ENCODE data around the gene RASA3. TPM values are rescaled to one million over a fixed set of nuclear protein-coding genes. Genes with fewer than 3 reads are reported as not detected.
A peak's percentile ranks its signal among the peaks of the same experiment; 100 is the strongest.

RASA3 gene
- total RNA-seq, 6 experiments from 2014 or later = 3.5 to 7.9 (median 4.6) TPM

DNA sequence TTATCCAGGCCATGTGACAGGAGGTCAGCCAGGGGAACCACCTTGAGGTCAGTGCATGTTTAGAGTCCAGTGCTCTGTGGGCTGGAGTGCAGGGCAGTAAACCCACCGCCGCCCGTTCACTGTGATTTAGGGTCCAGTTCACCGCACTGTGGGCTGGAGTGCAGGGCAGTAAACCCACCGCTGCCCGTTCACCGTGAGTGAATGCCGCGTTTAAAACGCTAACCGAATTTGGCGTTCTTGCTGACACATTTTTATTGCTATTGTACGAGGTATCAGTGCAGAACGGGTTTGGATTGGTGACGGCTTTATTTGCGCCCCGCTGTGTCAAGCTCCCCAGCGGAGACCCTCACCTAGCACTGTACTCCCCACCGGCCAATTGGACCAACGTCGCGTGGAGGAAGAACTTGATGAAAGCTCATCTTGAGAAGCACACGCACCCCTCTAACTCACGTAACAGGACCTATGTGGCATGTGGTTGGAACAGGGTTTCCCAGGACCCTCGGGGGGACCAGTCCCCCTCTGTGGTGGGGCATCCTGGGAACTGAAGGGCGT lies 186.5 kb downstream of the RASA3 start:
- no peaks in the 10 kb centered on the region for H3K27me3 ChIP-seq
- ATAC-seq (no peak), DNase-seq (peak in 1 of 3 donors; percentile 36)
- no peak overlapping the region for H3K27ac ChIP-seq
- intact Hi-C loops (cut with DNase I) = no loop called here
- no peaks in the 10 kb centered on the region for H3K9me3 ChIP-seq
- no peak overlapping the region for H3K4me3 ChIP-seq
- no peaks in the 10 kb centered on the region for H3K36me3 ChIP-seq
- TF ChIP-seq, protein P1, sequence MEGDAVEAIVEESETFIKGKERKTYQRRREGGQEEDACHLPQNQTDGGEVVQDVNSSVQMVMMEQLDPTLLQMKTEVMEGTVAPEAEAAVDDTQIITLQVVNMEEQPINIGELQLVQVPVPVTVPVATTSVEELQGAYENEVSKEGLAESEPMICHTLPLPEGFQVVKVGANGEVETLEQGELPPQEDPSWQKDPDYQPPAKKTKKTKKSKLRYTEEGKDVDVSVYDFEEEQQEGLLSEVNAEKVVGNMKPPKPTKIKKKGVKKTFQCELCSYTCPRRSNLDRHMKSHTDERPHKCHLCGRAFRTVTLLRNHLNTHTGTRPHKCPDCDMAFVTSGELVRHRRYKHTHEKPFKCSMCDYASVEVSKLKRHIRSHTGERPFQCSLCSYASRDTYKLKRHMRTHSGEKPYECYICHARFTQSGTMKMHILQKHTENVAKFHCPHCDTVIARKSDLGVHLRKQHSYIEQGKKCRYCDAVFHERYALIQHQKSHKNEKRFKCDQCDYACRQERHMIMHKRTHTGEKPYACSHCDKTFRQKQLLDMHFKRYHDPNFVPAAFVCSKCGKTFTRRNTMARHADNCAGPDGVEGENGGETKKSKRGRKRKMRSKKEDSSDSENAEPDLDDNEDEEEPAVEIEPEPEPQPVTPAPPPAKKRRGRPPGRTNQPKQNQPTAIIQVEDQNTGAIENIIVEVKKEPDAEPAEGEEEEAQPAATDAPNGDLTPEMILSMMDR (IDR thresholded peaks at IDR 0.05) = no peak
- no peak for TF ChIP-seq POLR2A (IDR thresholded peaks at IDR 0.05)
- 91% methylated on average over 18 of the region's 26 CpGs for WGBS (ENCODE audit: insufficient coverage, low coverage, low lambda C conversion rate, missing lambda C conversion rate)
- H3K4me1 ChIP-seq = peaks cover 0 to 7% (median 2%) of the 10 kb centered on the region in 4 donors

DNA sequence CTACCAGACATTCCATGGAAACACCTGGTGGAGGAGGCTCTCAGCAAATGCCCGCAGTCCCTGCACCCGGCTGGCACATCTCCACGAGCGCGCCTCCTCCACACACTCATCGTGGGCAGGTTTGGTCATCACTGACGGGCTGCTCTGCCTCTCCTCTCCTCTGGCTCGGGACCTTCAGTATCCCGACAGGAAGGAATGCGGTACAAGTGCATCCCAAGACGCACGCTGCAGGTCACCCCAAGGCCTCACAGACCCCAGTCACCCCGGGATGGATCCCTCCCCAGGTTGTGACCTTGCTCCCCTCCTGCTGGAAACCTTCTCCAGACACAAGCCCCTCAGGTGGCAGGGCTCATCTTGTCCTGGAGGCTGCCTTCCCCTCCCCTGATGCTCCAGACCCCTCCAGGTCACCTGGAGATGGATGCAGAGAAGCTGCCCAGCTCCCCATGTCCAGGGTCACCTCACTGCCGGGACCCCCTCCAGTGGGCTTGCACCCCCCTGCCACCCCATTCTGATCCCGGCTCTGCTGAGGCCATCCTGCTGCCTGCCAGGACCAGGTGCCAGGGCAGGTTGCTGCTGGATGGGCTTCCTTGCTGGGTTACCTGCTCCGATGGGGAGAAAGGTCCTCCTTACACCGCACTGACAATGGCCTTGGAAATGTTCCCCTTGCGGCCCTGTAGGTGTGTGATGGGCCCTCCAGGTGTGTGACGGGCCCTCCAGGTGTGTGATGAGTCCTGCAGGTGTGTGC lies 188.4 kb downstream of the RASA3 start:
- no peak for ATAC-seq
- Histone ChIP-seq H3K27me3 (no peaks in the 10 kb centered on the region), H3K4me3 (no peak overlapping the region), H3K9me3 (no peaks in the 10 kb centered on the region), H3K4me1 (peaks cover 0 to 5% (median 0%) of the 10 kb centered on the region in 4 donors), H3K36me3 (no peaks in the 10 kb centered on the region), H3K27ac (no peak overlapping the region)
- intact Hi-C loops (cut with DNase I) = no loop called here
- DNase-seq = peak in 1 of 3 donors; percentile 38
- TF ChIP-seq POLR2A (IDR thresholded peaks at IDR 0.05) = no peak
- TF ChIP-seq, protein P1 (IDR thresholded peaks at IDR 0.05) = no peak
- WGBS (ENCODE audit: insufficient coverage, low coverage, low lambda C conversion rate, missing lambda C conversion rate) = 100% methylated on average over 1 of the region's 19 CpGs

DNA sequence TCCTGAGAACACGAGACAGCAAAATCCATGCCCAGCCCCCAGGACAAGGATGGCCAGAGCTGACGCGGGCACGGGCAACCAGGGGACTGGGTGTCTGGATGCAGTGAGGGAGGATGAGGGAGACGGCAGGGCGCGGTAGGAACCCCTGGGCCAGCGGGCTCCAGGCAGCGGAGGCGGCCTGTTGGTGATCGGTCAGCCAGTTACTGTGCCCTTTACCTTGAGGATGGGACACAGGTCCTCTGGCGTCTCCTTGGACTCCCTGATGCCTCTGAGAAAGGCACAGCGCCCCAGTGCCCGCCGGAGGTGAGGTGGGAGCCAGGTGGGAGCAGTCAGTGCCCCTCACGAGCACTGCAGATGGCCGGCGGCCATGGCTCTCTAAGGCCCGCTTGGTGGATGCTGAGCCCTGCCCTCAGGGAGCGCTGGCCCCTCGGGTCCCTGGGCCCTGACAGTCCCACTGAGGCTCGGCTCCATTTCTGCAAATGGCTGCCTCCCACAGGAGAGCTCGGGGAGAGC lies 189.8 kb downstream of the RASA3 start:
- intact Hi-C loops (cut with DNase I) = no loop called here
- WGBS (ENCODE audit: insufficient coverage, low coverage, low lambda C conversion rate, missing lambda C conversion rate) = 100% methylated on average over 1 of the region's 23 CpGs

DNA sequence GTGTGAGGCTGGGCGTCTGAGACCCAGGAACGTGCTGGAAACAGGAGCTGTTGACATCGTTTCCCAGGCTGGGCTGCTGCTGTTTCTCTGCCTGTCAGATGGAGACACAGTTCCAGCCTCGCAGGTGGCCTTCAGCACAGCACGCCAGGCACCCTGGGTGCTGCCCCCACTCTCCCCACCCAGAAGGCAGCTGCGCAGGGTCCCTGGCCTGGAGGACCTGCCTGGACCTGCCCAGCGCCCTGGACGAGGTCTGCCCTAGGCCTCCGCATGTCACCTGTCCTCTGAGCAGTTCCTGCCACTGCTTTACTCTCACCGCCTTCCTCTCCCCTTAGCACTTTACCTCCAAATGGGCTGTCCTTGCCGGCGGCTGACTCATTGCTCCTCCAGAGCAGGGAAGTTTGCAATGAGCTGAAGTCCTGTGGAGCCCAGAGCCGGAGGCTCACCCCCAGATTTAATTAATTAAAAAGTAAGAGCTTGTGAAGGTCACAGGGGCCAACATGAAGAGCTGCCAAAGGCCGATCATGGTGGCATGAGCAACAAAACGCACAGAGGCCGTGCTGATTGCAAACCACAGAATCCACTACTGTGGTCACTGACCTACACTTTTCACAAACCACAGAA lies 190.7 kb downstream of the RASA3 start:
- H3K36me3 ChIP-seq = no peaks in the 10 kb centered on the region
- TF ChIP-seq POLR2A (IDR thresholded peaks at IDR 0.05) = no peak
- TF ChIP-seq, protein P1 (IDR thresholded peaks at IDR 0.05) = no peak
- no peaks in the 10 kb centered on the region for H3K27me3 ChIP-seq
- no peak for ATAC-seq
- H3K9me3 ChIP-seq = no peaks in the 10 kb centered on the region
- peak in 1 of 3 donors; percentile 36 for DNase-seq
- H3K27ac ChIP-seq = no peak overlapping the region
- WGBS (ENCODE audit: insufficient coverage, low coverage, low lambda C conversion rate, missing lambda C conversion rate) = 65% methylated on average over 10 of the region's 16 CpGs
- H3K4me1 ChIP-seq = peaks cover 0 to 5% (median 0%) of the 10 kb centered on the region in 4 donors
- intact Hi-C loops (cut with DNase I) = no loop called here
- H3K4me3 ChIP-seq = no peak overlapping the region

More for the DNA sequence above, 189.8 kb downstream of the RASA3 start:
- Histone ChIP-seq H3K9me3 (no peaks in the 10 kb centered on the region), H3K4me3 (no peak overlapping the region), H3K27me3 (no peaks in the 10 kb centered on the region), H3K27ac (no peak overlapping the region), H3K36me3 (no peaks in the 10 kb centered on the region), H3K4me1 (peaks cover 0 to 5% (median 0%) of the 10 kb centered on the region in 4 donors)
- DNase-seq = peak in 1 of 3 donors; percentile 37
- ATAC-seq = no peak
- no peak for TF ChIP-seq POLR2A (IDR thresholded peaks at IDR 0.05)

DNA sequence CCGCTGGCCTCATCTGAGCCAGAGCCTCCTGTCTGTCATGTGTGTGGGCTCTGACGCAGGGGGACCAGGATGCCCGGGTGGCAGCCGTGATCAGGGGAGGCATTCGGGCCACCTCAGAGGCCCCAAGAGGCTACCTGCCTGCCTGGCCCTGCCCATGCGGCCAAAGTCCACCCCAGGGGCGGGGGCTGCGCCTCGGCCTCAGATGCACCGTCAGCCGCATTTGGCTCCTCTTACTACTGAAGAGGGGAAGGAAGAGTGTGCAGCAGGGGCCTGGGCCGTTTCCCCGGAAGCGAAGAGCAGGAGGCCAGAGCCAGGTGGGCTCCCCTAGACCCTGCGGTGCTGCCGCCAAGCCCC lies 192.5 kb downstream of the RASA3 start:
- ATAC-seq (peak; percentile 13 to 34 (median 30)), DNase-seq (peak in 1 of 3 donors; percentile 44)
- TF ChIP-seq POLR2A (IDR thresholded peaks at IDR 0.05) = no peak
- WGBS (ENCODE audit: insufficient coverage, low coverage, low lambda C conversion rate, missing lambda C conversion rate) = no CpG with 5 or more reads among the region's 16 CpGs
- H3K9me3 ChIP-seq = no peaks in the 10 kb centered on the region
- peaks cover 0 to 5% (median 0%) of the 10 kb centered on the region in 4 donors for H3K4me1 ChIP-seq
- H3K27ac ChIP-seq = no peak overlapping the region
- no peaks in the 10 kb centered on the region for H3K27me3 ChIP-seq
- no peak overlapping the region for H3K4me3 ChIP-seq
- intact Hi-C loops (cut with DNase I) = no loop called here
- H3K36me3 ChIP-seq = no peaks in the 10 kb centered on the region

All from right lobe of liver (tissue), 6 donors.